Measurements from ENCODE around the gene AGBL4.

- TF ChIP-seq GATA2 (IDR thresholded peaks at IDR 0.05; ENCODE audit: low read depth, low read length) (no peak), GATA3 (IDR thresholded peaks at IDR 0.05; ENCODE audit: low read depth, low read length) (no peak)
Observed at GRCh38 chr1:48923116-48923515, 1100.6 kb downstream of the AGBL4 start.

All from SH-SY5Y (cell line).